ENCODE measurements around the gene ASPSCR1.

GRCh38 chr17:81947189-81947588, 30.2 kb upstream of the ASPSCR1 start, which contains the start of gene MYADML2:
- no peak for TF ChIP-seq TAF1 (IDR thresholded peaks at IDR 0.05; ENCODE audit: borderline replicate concordance, insufficient read depth, low read length)
- TF ChIP-seq REST (IDR thresholded peaks at IDR 0.05; ENCODE audit: insufficient read depth in 1 of 2, low read depth in 2 of 2, low read length in 2 of 2) = no peak
- no peak for TF ChIP-seq POLR2AphosphoS5 (IDR thresholded peaks at IDR 0.05; ENCODE audit: low read depth, low read length)
- no peak for TF ChIP-seq FOXP2 (optimal IDR thresholded peaks at IDR 0.05; ENCODE audit: borderline replicate concordance, extremely low read depth, extremely low read length, insufficient read depth)
- TF ChIP-seq SIN3A (IDR thresholded peaks at IDR 0.05; ENCODE audit: borderline replicate concordance, insufficient read depth, low read length) = no peak
